ENCODE data around the gene PDLIM4.

GRCh38 chr5:132264546-132265335 is 7.2 kb downstream of the PDLIM4 start:
- TF ChIP-seq CTCF (conservative IDR thresholded peaks at IDR 0.05) (no peak), EZH2 (IDR thresholded peaks at IDR 0.05; ENCODE audit: low read depth) (no peak)
